K562 (cell line): ENCODE data around the gene BORCS8. TPM values are rescaled to one million over a fixed set of nuclear protein-coding genes. Genes with fewer than 3 reads are reported as not detected.

Experiments used
- ATAC-seq: fragments of 200-7000 bp; cut with Tn5 transposase; 3 replicates; pipeline ENCODE4 v1.9.1; 2020; ENCODE audit warnings: moderate library complexity
- BruUV-seq: library from RNA; stranded (reverse); fragments of 400-500 nt; replicated peaks from 2 replicates; lab custom pipeline; 2021; lab: Mats Ljungman, UMichigan
- CTCF ChIA-PET: fragments of 300-600 bp; formaldehyde crosslinking; extraction: SDS; loops from one replicate; lab custom pipeline; 2021; ENCODE audit warnings: low intra/inter-chr PET ratio; lab: Yijun Ruan, JAX
- POLR2A ChIA-PET: fragments of 300-600, 350-650 bp; sonication (Branson Sonifier 250); formaldehyde crosslinking; extraction: SDS; loops from one replicate; lab custom pipeline; 2021; ENCODE audit warnings: antibody characterized with exemption, inconsistent platforms; lab: Yijun Ruan, JAX
- DNase-seq, 4 experiments: peaks; one replicate each; pipeline versions ENCODE4 v3.0.0 to v3.0.0-alpha.2; 2011 to 2018; ENCODE audit warnings: low spot score in 3 of 4, mixed read lengths in 3 of 4; ENCODE audit errors: extremely low read depth in 1 of 4
- FAIRE-seq: peaks from 2 replicates; lab custom pipeline; 2011; peaks lifted over from hg19 to GRCh38; lab: Jason Lieb, UNC
- H2AFZ ChIP-seq: 2 replicates; pipeline ENCODE4 v1.6.0; 2011; ENCODE audit warnings: low read depth, low read length, control low read depth, inconsistent platforms
- H3K27ac ChIP-seq: fragments of 200-600 bp; 3 replicates; pipeline ENCODE4 v1.8.0; 2011; ENCODE audit warnings: low read depth, mild to moderate bottlenecking, control low read depth, inconsistent platforms, low read length, moderate library complexity, mixed read lengths; ENCODE audit errors: extremely low read depth
- H3K27me3 ChIP-seq, 2 experiments: fragments of 300-600 bp in 1 of 2; 2 replicates in 1 of 2; 3 replicates in 1 of 2; pipeline versions ENCODE4 v1.6.0 to v1.8.0; 2011; ENCODE audit warnings: inconsistent platforms in 2 of 2, low read length in 2 of 2, mild to moderate bottlenecking in 1 of 2, mixed read lengths in 1 of 2, moderate library complexity in 1 of 2; ENCODE audit not compliant: control insufficient read depth in 2 of 2, insufficient read depth in 2 of 2
- H3K36me3 ChIP-seq: fragments of 300-600 bp; 3 replicates; pipeline ENCODE4 v1.8.0; 2011; ENCODE audit warnings: mild to moderate bottlenecking, low read length, inconsistent platforms; ENCODE audit not compliant: control insufficient read depth, insufficient read depth
- H3K4me1 ChIP-seq, 2 experiments: fragments of 200-600 bp in 1 of 2; replicated peaks in 1 of 2; 2 replicates in 1 of 2; 3 replicates in 1 of 2; pipeline versions ENCODE4 v1.5.1 to v1.8.0; 2011; ENCODE audit warnings: inconsistent platforms in 2 of 2, low read length in 2 of 2, mild to moderate bottlenecking in 1 of 2, mixed read lengths in 1 of 2, moderate library complexity in 1 of 2; ENCODE audit not compliant: control insufficient read depth in 2 of 2, insufficient read depth in 2 of 2
- H3K4me2 ChIP-seq: 2 replicates; pipeline ENCODE4 v1.6.1; 2011; ENCODE audit warnings: low read length, control low read depth, inconsistent platforms, mixed read lengths; ENCODE audit not compliant: insufficient read depth
- H3K4me3 ChIP-seq: fragments of 200-600 bp; sonication (generic), shearing (Covaris generic); 2 replicates; pipeline ENCODE4 v1.5.1; 2016; ENCODE audit warnings: control low read depth, inconsistent platforms
- H3K79me2 ChIP-seq: fragments of 200-600 bp; 3 replicates; pipeline ENCODE4 v1.8.0; 2011; ENCODE audit warnings: low read length, inconsistent platforms; ENCODE audit not compliant: control insufficient read depth, insufficient read depth
- H3K9ac ChIP-seq, 2 experiments: 2 replicates each; pipeline versions ENCODE4 v1.6.0 to v1.6.1; 2011; ENCODE audit warnings: low read depth in 2 of 2, low read length in 2 of 2, control low read depth in 1 of 2, inconsistent platforms in 1 of 2, mild to moderate bottlenecking in 1 of 2, mixed read lengths in 1 of 2; ENCODE audit not compliant: insufficient read depth in 1 of 2
- H3K9me1 ChIP-seq: one replicate; pipeline ENCODE4 v1.6.0; 2011; ENCODE audit warnings: inconsistent platforms, mild to moderate bottlenecking, low read length, moderate library complexity; ENCODE audit not compliant: control insufficient read depth, insufficient read depth
- H3K9me3 ChIP-seq: replicated peaks from 2 replicates; pipeline ENCODE4 v1.5.1; 2011; ENCODE audit warnings: low read depth, low read length, inconsistent platforms; ENCODE audit not compliant: control insufficient read depth, insufficient read depth
- H4K20me1 ChIP-seq: replicated peaks from 2 replicates; pipeline ENCODE4 v1.6.1; 2011; ENCODE audit warnings: low read length, inconsistent platforms, mixed read lengths; ENCODE audit not compliant: control insufficient read depth, insufficient read depth
- BCOR ChIP-seq: fragments of 450-650 bp; IDR thresholded peaks from 2 replicates; pipeline ENCODE4 v1.6.1; 2016
- FOXA1 ChIP-seq: fragments of 450-650 bp; IDR thresholded peaks from 2 replicates; pipeline ENCODE4 v1.6.1; 2016; ENCODE audit warnings: mild to moderate bottlenecking, borderline replicate concordance
- GTF2E2 ChIP-seq: fragments of 200-800 bp; sonication (Bioruptor generic); IDR thresholded peaks from 2 replicates; pipeline ENCODE4 v1.6.1; 2016; ENCODE audit warnings: missing genetic modification characterization, missing compliant biosample characterization
- NFIC ChIP-seq: fragments of 450-650 bp; IDR thresholded peaks from 2 replicates; pipeline ENCODE4 v1.6.1; 2017; ENCODE audit warnings: mild to moderate bottlenecking, inconsistent platforms
- PATZ1 ChIP-seq: fragments of 250-450 bp; sonication (Bioruptor Pico); IDR thresholded peaks from 2 replicates; pipeline ENCODE4 v1.5.0; 2020; ENCODE audit warnings: mild to moderate bottlenecking, borderline replicate concordance
- PHTF2 ChIP-seq: fragments of 250-450 bp; sonication (Bioruptor Pico); IDR thresholded peaks from 2 replicates; pipeline ENCODE4 v1.5.0; 2021; ENCODE audit warnings: mild to moderate bottlenecking
- ZNF23 ChIP-seq: fragments of 250-450 bp; sonication (Bioruptor Pico); IDR thresholded peaks from 2 replicates; pipeline ENCODE4 v1.4.0; 2020; ENCODE audit warnings: mild to moderate bottlenecking
- ZNF75A ChIP-seq: fragments of 450-650 bp; formaldehyde crosslinking; IDR thresholded peaks from 2 replicates; pipeline ENCODE4 v1.4.0; 2020; ENCODE audit warnings: mild to moderate bottlenecking
- WGBS: fragments of 100-300 bp; shearing (Covaris generic); methylation state at CpG from one replicate; pipeline ENCODE4 v1.1.6; 2016; ENCODE audit warnings: low coverage, mixed read lengths; ENCODE audit not compliant: insufficient coverage; ENCODE audit errors: missing lambda C conversion rate; 5-methylcytosine and 5-hydroxymethylcytosine counted together
- in situ Hi-C: fragments of 300-500 bp; cut with MboI; formaldehyde crosslinking; loops from 4 replicates; pipeline ENCODE4 v1.15.0; 2018; ENCODE audit warnings: inconsistent platforms, mixed read lengths
- intact Hi-C: fragments of 100-400 bp; cut with micrococcal nuclease; formaldehyde crosslinking; loops from 2 replicates; pipeline ENCODE4 v1.14.2; 2022
- polyA plus RNA-seq, 8 experiments: library from polyadenylated mRNA; depleted of rRNA in 4 of 8; stranded (reverse) in 5 of 8; unstranded in 3 of 8; fragments of >200 nt; fragmentation: Nextera tagmentation in 2 of 8; fragmentation: Illumina TruSeq in 1 of 8; extraction: Ambion mirVana in 2 of 8; extraction: Trizol in 1 of 8; gene quantifications; 2 replicates each; pipeline versions ENCODE4 v1.2.1 to v1.2.3, GENCODE V29; 2011 to 2014; ENCODE audit warnings: inconsistent platforms in 1 of 8, missing spikeins in 1 of 8
- total RNA-seq, 7 experiments: library from RNA; depleted of rRNA in 6 of 7; stranded (reverse); fragments of >200 nt in 6 of 7; fragmentation: Illumina TruSeq in 2 of 7; extraction: Trizol in 2 of 7; gene quantifications; 2 replicates each; pipeline versions ENCODE4 v1.2.1 to v1.2.3, GENCODE V29; 2011 to 2021; ENCODE audit warnings: low replicate concordance in 1 of 7

Gene BORCS8
- total and polyA plus RNA-seq, 9 of the 15 experiments (the other 6 are each of a cell fraction or from before 2014, with no cell fraction given) = 4.6 to 33.6 (median 16.3) TPM

- TF ChIP-seq ZNF75A (CRISPR knock-in tag) (no peak), PHTF2 (no peak), BCOR (peak; percentile 79), GTF2E2 (no peak), FOXA1 (no peak)
Measured at GRCh38 chr19:19165396-19165795, 26.6 kb downstream of the BORCS8 start (continued).

- no peak overlapping the region for H2AFZ ChIP-seq
- H3K9me3 ChIP-seq = no peaks in the 10 kb centered on the region
- no peak overlapping the region for H3K4me2 ChIP-seq
- BruUV-seq = no TSS peak
- intact Hi-C loops = no loop called here
- no peak for ATAC-seq
- no peak overlapping the region for H3K9ac ChIP-seq
- H3K27me3 ChIP-seq = no peaks in the 10 kb centered on the region
- POLR2A ChIA-PET = no interaction called here
- in situ Hi-C loops = no loop called here
- DNase-seq = no peak
- CTCF ChIA-PET = no interaction called here
- TF ChIP-seq PATZ1 (CRISPR knock-in tag) (no peak), ZNF23 (CRISPR knock-in tag) (no peak), NFIC (no peak)
- peaks cover 0 to 5% of the 10 kb centered on the region in 2 experiments; a peak in 1 of 5 replicates for H3K4me1 ChIP-seq
- 47% methylated on average over 7 of the region's 7 CpGs for WGBS
- no peaks in the 10 kb centered on the region for H4K20me1 ChIP-seq
- H3K79me2 ChIP-seq = no peaks in the 10 kb centered on the region
- no peak for FAIRE-seq
- no peak overlapping the region for H3K27ac ChIP-seq
- H3K9me1 ChIP-seq = no peaks in the 10 kb centered on the region
- H3K4me3 ChIP-seq = no peak overlapping the region
- no peaks in the 10 kb centered on the region for H3K36me3 ChIP-seq
Measured at GRCh38 chr19:19162495-19162894, 29.5 kb downstream of the BORCS8 start.
